DND-41 (cell line): ENCODE results near the gene EXOSC2.

Experiments
- ATAC-seq: fragments of 200-7000 bp; cut with Tn5 transposase; 3 replicates; pipeline ENCODE4 v1.9.1; 2021; ENCODE audit warnings: low read depth; ENCODE audit not compliant: insufficient read depth
- DNase-seq: peaks from one replicate; pipeline ENCODE4 v3.0.0-alpha.2; 2020
- H2AFZ ChIP-seq: 2 replicates; pipeline ENCODE4 v1.6.0; 2012; ENCODE audit warnings: low read depth, low read length
- H3K27ac ChIP-seq: 2 replicates; pipeline ENCODE4 v1.5.1; 2012; ENCODE audit warnings: low read length, inconsistent platforms
- H3K27me3 ChIP-seq: fragments of 200-600 bp; sonication (generic); 2 replicates; pipeline ENCODE4 v1.6.0; 2012; ENCODE audit warnings: low read length, mild to moderate bottlenecking, inconsistent platforms; ENCODE audit not compliant: insufficient read depth, poor library complexity
- H3K36me3 ChIP-seq: 2 replicates; pipeline ENCODE4 v1.5.1; 2012; ENCODE audit warnings: low read length, inconsistent platforms; ENCODE audit not compliant: insufficient read depth
- H3K4me1 ChIP-seq: 2 replicates; pipeline ENCODE4 v1.5.1; 2012; ENCODE audit warnings: mild to moderate bottlenecking, low read length; ENCODE audit not compliant: insufficient read depth
- H3K4me2 ChIP-seq: 2 replicates; pipeline ENCODE4 v1.6.0; 2012; ENCODE audit warnings: mild to moderate bottlenecking, moderate library complexity, low read length, inconsistent platforms; ENCODE audit not compliant: insufficient read depth
- H3K4me3 ChIP-seq, 2 experiments: fragments of 200-600 bp in 1 of 2; shearing (Covaris generic) in 1 of 2; 2 replicates each; pipeline ENCODE4 v1.5.1; 2012 to 2016; ENCODE audit warnings: inconsistent platforms in 2 of 2, low read length in 2 of 2, mild to moderate bottlenecking in 2 of 2, low read depth in 1 of 2, moderate library complexity in 1 of 2
- H3K79me2 ChIP-seq: 2 replicates; pipeline ENCODE4 v1.6.0; 2012; ENCODE audit warnings: low read length, inconsistent platforms; ENCODE audit not compliant: insufficient read depth
- H3K9ac ChIP-seq: 2 replicates; pipeline ENCODE4 v1.6.0; 2012; ENCODE audit warnings: low read depth, mild to moderate bottlenecking, inconsistent platforms, low read length, moderate library complexity
- H3K9me3 ChIP-seq: 2 replicates; pipeline ENCODE4 v1.5.1; 2012; ENCODE audit warnings: low read length, moderate library complexity, mild to moderate bottlenecking, inconsistent platforms; ENCODE audit not compliant: insufficient read depth, severe bottlenecking
- H4K20me1 ChIP-seq: 2 replicates; pipeline ENCODE4 v1.6.0; 2012; ENCODE audit warnings: low read length; ENCODE audit not compliant: insufficient read depth
- EZH2 ChIP-seq: IDR thresholded peaks from 3 replicates; pipeline ENCODE4 v1.6.1; 2012; ENCODE audit warnings: borderline replicate concordance, low read depth, mild to moderate bottlenecking, moderate library complexity, low read length, inconsistent platforms; ENCODE audit not compliant: severe bottlenecking
- TF ChIP-seq, protein P1 (sequence below): IDR thresholded peaks from 2 replicates; pipeline ENCODE4 v1.5.1; 2012; ENCODE audit warnings: borderline replicate concordance, low read length, moderate library complexity, mild to moderate bottlenecking; ENCODE audit not compliant: poor library complexity, severe bottlenecking; ENCODE audit errors: extremely low read depth

Gene EXOSC2

DNA sequence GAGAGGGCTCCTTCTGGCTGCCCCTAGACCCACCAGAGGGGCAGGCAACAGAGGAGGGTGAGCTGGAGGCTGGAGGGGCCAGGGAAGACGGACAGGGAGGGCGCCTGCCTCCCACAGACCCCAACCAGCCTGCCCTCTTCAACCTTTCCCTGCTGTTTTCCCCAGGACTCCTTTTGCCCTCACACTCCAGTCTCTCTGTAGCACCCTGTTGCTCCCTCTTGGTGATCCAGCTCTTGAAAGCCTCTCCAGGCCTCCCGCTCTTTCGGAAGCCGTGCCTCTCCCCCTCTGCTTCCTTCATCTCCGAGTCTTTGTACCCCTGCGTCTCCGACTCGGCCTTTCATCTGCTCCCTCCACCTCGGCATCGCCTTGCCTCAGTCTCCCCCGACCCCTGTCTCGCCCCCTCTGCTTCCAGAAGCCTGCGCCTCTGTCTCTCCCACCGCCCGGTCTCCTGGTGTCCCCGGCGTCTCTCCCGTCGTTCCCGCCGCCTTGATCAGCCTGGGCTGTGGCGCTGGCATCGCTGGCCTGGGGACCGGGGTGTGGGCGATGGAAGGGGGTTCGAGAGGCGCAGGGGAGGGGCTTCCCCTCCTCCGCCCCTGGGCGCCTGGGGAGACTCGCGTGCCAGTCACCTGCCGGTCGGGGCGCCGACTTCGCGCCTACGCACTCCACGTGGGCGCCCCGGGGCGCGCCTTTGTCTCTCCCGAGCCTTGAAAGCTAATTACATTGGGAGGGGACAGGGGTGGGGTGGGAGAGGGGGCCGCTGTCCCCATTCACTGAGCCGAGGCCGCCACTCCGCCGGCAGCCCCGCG lies 34.5 kb upstream of the EXOSC2 start:
- Histone ChIP-seq H3K4me2 (no peak overlapping the region), H3K27me3 (no peaks in the 10 kb centered on the region), H3K9ac (no peak overlapping the region), H3K27ac (no peak overlapping the region), H3K9me3 (no peaks in the 10 kb centered on the region), H3K4me3 (no peak overlapping the region), H3K4me1 (no peaks in the 10 kb centered on the region), H3K36me3 (no peaks in the 10 kb centered on the region), H4K20me1 (no peaks in the 10 kb centered on the region), H3K79me2 (no peaks in the 10 kb centered on the region), H2AFZ (no peak overlapping the region)
- DNase-seq (no peak), ATAC-seq (no peak)
- TF ChIP-seq, protein P1, sequence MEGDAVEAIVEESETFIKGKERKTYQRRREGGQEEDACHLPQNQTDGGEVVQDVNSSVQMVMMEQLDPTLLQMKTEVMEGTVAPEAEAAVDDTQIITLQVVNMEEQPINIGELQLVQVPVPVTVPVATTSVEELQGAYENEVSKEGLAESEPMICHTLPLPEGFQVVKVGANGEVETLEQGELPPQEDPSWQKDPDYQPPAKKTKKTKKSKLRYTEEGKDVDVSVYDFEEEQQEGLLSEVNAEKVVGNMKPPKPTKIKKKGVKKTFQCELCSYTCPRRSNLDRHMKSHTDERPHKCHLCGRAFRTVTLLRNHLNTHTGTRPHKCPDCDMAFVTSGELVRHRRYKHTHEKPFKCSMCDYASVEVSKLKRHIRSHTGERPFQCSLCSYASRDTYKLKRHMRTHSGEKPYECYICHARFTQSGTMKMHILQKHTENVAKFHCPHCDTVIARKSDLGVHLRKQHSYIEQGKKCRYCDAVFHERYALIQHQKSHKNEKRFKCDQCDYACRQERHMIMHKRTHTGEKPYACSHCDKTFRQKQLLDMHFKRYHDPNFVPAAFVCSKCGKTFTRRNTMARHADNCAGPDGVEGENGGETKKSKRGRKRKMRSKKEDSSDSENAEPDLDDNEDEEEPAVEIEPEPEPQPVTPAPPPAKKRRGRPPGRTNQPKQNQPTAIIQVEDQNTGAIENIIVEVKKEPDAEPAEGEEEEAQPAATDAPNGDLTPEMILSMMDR, result no peak
- no peak for TF ChIP-seq EZH2

DNA sequence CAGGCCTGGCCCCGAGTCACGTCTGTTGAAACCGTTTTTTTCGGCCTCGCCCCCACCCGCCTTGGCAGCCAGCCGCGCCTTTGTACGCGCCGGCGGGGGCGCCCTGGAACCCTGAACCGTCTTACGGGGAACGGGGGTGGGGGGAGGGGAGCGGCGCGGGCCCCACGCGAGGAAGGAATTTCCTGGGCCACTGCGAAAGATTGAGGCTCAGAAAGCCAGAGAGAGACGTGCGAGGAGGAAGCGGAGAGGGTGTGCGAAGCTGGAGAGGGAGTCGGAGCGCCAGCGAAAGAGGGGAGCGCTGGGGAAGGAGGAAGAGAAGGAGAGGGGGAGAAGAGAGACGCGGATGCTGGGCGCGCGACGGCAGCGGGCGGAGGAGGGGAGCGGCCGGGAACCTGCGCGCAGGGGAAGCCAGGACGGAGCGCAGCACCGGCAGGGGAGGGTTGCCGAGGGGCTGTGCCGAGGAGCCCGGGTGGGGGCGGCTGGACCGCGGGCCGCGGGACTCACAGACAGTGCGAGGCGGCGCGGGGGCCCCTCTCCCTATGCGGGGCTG lies 33.8 kb upstream of the EXOSC2 start:
- H3K9ac ChIP-seq, result no peak overlapping the region
- DNase-seq, result no peak

DNA sequence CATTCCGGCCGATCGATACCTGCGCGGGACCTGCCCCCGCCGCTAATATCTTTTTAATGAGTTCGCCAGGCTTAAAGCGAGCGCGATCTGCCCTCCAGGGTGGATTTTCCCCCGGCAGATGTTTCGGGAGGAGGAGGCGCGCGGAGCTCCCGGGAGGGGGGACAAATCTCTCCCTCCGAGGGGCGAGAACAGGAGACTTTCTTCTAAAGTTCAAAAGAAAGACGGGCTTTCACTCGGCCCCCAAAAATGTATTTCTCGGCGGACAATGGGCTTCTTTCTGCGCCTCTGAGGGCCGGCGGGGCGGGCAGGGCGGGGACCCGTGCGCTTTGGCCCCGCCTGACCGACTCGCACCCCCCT lies 33.3 kb upstream of the EXOSC2 start:
- ATAC-seq (no peak), DNase-seq (no peak)
- Histone ChIP-seq H3K27me3 (no peaks in the 10 kb centered on the region), H3K4me1 (no peaks in the 10 kb centered on the region), H2AFZ (no peak overlapping the region), H3K9me3 (no peaks in the 10 kb centered on the region), H3K4me3 (no peak overlapping the region), H3K4me2 (no peak overlapping the region), H4K20me1 (no peaks in the 10 kb centered on the region), H3K36me3 (no peaks in the 10 kb centered on the region), H3K9ac (no peak overlapping the region), H3K79me2 (no peaks in the 10 kb centered on the region), H3K27ac (no peak overlapping the region)
- no peak for TF ChIP-seq EZH2
- TF ChIP-seq, protein P1, result no peak

More for the DNA sequence above, 33.8 kb upstream of the EXOSC2 start:
- H3K79me2 ChIP-seq, result no peaks in the 10 kb centered on the region
- H3K4me2 ChIP-seq, result no peak overlapping the region
- H3K27ac ChIP-seq, result no peak overlapping the region
- H3K9me3 ChIP-seq, result no peaks in the 10 kb centered on the region
- no peak for ATAC-seq
- H2AFZ ChIP-seq, result no peak overlapping the region
- H4K20me1 ChIP-seq, result no peaks in the 10 kb centered on the region
- no peaks in the 10 kb centered on the region for H3K27me3 ChIP-seq
- no peaks in the 10 kb centered on the region for H3K4me1 ChIP-seq
- no peak for TF ChIP-seq EZH2
- TF ChIP-seq, protein P1, result no peak
- no peaks in the 10 kb centered on the region for H3K36me3 ChIP-seq
- H3K4me3 ChIP-seq, result no peak overlapping the region
